ENCODE data around the gene ZNHIT2.
A peak's percentile ranks its signal among the peaks of the same experiment; 100 is the strongest.

Gene ZNHIT2

GRCh38 chr11:65148657-65149056, 31.2 kb upstream of the ZNHIT2 start:
- no peak overlapping the region for H3K4me3 ChIP-seq (replicated peaks; ENCODE audit: low read depth, low read length)
- TF ChIP-seq CTCF (IDR thresholded peaks at IDR 0.05; ENCODE audit: low read length, missing control alignments): no peak
- DNase-seq (ENCODE audit: low read depth): no peak

GRCh38 chr11:65147352-65148075, 30.0 kb upstream of the ZNHIT2 start:
- H3K4me3 ChIP-seq (replicated peaks; ENCODE audit: low read depth, low read length): no peak overlapping the region
- no peak for DNase-seq (ENCODE audit: low read depth)
- no peak for TF ChIP-seq CTCF (IDR thresholded peaks at IDR 0.05; ENCODE audit: low read length, missing control alignments)

GRCh38 chr11:65141896-65142494, 24.5 kb upstream of the ZNHIT2 start:
- H3K4me3 ChIP-seq (replicated peaks; ENCODE audit: low read depth, low read length): no peak overlapping the region
- DNase-seq (ENCODE audit: low read depth): no peak
- no peak for TF ChIP-seq CTCF (IDR thresholded peaks at IDR 0.05; ENCODE audit: low read length, missing control alignments)

GRCh38 chr11:65136515-65137096, 19.1 kb upstream of the ZNHIT2 start:
- no peak for TF ChIP-seq CTCF (IDR thresholded peaks at IDR 0.05; ENCODE audit: low read length, missing control alignments)
- DNase-seq (ENCODE audit: low read depth): no peak
- no peak overlapping the region for H3K4me3 ChIP-seq (replicated peaks; ENCODE audit: low read depth, low read length)

GRCh38 chr11:65135633-65136145, 18.2 kb upstream of the ZNHIT2 start:
- peak overlapping the region; percentile 94 for H3K4me3 ChIP-seq (replicated peaks; ENCODE audit: low read depth, low read length)
- no peak for TF ChIP-seq CTCF (IDR thresholded peaks at IDR 0.05; ENCODE audit: low read length, missing control alignments)
- DNase-seq (ENCODE audit: low read depth): no peak

GRCh38 chr11:65134952-65135632, 17.6 kb upstream of the ZNHIT2 start:
- TF ChIP-seq CTCF (IDR thresholded peaks at IDR 0.05; ENCODE audit: low read length, missing control alignments): no peak
- H3K4me3 ChIP-seq (replicated peaks; ENCODE audit: low read depth, low read length): peak overlapping the region; percentile 94
- peak; percentile 97 for DNase-seq (ENCODE audit: low read depth)
